Vagina (tissue), 2 donors: ENCODE measurements around the gene TMEM178A. TPM values are rescaled to one million over a fixed set of nuclear protein-coding genes. Genes with fewer than 3 reads are reported as not detected.
"Not testable (repeated sequence)": the region's sequence is repeated elsewhere in the genome, so short reads cannot be mapped to it uniquely, and the experiment has no call there.

Source experiments
- DNase-seq, 2 donors: peaks; one replicate each; pipeline ENCODE4 v3.0.0-alpha.2; 2017; ENCODE audit errors: extremely low spot score in 2 of 2
- H3K27ac ChIP-seq: fragments of 200-600 bp; sonication (generic); one replicate; pipeline ENCODE4 v1.5.1; 2019
- H3K27me3 ChIP-seq: fragments of 200-600 bp; sonication (generic); one replicate; pipeline ENCODE4 v1.5.1; 2019
- H3K36me3 ChIP-seq, 2 donors: fragments of 200-600 bp; sonication (generic); one replicate each; pipeline ENCODE4 v1.5.1; 2017 to 2019
- H3K4me1 ChIP-seq: fragments of 200-600 bp; sonication (generic); one replicate; pipeline ENCODE4 v1.5.1; 2019
- H3K4me3 ChIP-seq, 2 donors: fragments of 200-600 bp; sonication (generic); 1 replicate in 1 of 2; 2 replicates in 1 of 2; pipeline ENCODE4 v1.5.1; 2016 to 2019
- H3K9me3 ChIP-seq: fragments of 200-600 bp; sonication (generic); one replicate; pipeline ENCODE4 v1.5.1; 2019
- CTCF ChIP-seq, 3 experiments: fragments of 450-650 bp in 2 of 3; fragments of 200-600 bp in 1 of 3; sonication (generic) in 1 of 3; IDR thresholded peaks; one replicate each; pipeline ENCODE4 v1.5.1; 2017 to 2019; ENCODE audit warnings: antibody characterized with exemption in 3 of 3, mild to moderate bottlenecking in 2 of 3, moderate library complexity in 2 of 3
- POLR2A ChIP-seq, 2 donors: fragments of 450-650 bp; IDR thresholded peaks; one replicate each; pipeline ENCODE4 v1.6.1; 2017; ENCODE audit warnings: antibody characterized with exemption in 2 of 2, mild to moderate bottlenecking in 2 of 2, moderate library complexity in 2 of 2
- POLR2AphosphoS5 ChIP-seq, 2 donors: sonication (generic); formaldehyde crosslinking; IDR thresholded peaks; one replicate each; pipeline ENCODE4 v1.9.0; 2017; ENCODE audit warnings: antibody characterized with exemption in 2 of 2, mild to moderate bottlenecking in 2 of 2, low read depth in 1 of 2; ENCODE audit not compliant: insufficient read depth in 1 of 2
- intact Hi-C: fragments of 100-400 bp; cut with DNase I; formaldehyde crosslinking; loops from one replicate; pipeline ENCODE4 v1.15.1; 2023
- total RNA-seq: library from RNA; depleted of rRNA; stranded (reverse); fragments of >200 nt; gene quantifications from one replicate; pipeline ENCODE4 v1.2.3, GENCODE V29; 2016

The TMEM178A gene
- total RNA-seq, 1 donor from 2014 or later: 2.0 TPM

GRCh38 chr2:39646267-39646666 is 19.4 kb upstream of the TMEM178A start:
- Histone ChIP-seq H3K27me3 (no peaks in the 10 kb centered on the region), H3K36me3 (no peaks in the 10 kb centered on the region), H3K27ac (no peak overlapping the region), H3K9me3 (no peaks in the 10 kb centered on the region), H3K4me3 (no peak overlapping the region), H3K4me1 (peaks cover 5% of the 10 kb centered on the region)
- DNase-seq: no peak
- TF ChIP-seq CTCF (IDR thresholded peaks at IDR 0.05) (no peak), POLR2AphosphoS5 (IDR thresholded peaks at IDR 0.05; ENCODE audit: insufficient read depth in 1 of 2, low read depth in 1 of 2) (no peak), POLR2A (IDR thresholded peaks at IDR 0.05) (no peak)
- intact Hi-C loops: no loop called here

- intact Hi-C loops: loop anchor here (1.0 kb wide), 1 partner anchor 9 kb away; no protein-coding TSS in a partner anchor
- H3K27ac ChIP-seq: no peak overlapping the region
- DNase-seq: no peak
- no peak overlapping the region for H3K4me3 ChIP-seq
- no peaks in the 10 kb centered on the region for H3K36me3 ChIP-seq
- peaks cover 2% of the 10 kb centered on the region for H3K4me1 ChIP-seq
- no peaks in the 10 kb centered on the region for H3K9me3 ChIP-seq
- H3K27me3 ChIP-seq: no peaks in the 10 kb centered on the region
- no peak for TF ChIP-seq POLR2A (IDR thresholded peaks at IDR 0.05)
- TF ChIP-seq CTCF (IDR thresholded peaks at IDR 0.05): no peak
- no peak for TF ChIP-seq POLR2AphosphoS5 (IDR thresholded peaks at IDR 0.05; ENCODE audit: insufficient read depth in 1 of 2, low read depth in 1 of 2)
These were observed 18.5 kb upstream of the TMEM178A start for GRCh38 chr2:39647104-39647765.

- H3K36me3 ChIP-seq: no peaks in the 10 kb centered on the region
- H3K4me3 ChIP-seq: no peak overlapping the region
- H3K27ac ChIP-seq: no peak overlapping the region
- TF ChIP-seq POLR2A (IDR thresholded peaks at IDR 0.05) (no peak), CTCF (IDR thresholded peaks at IDR 0.05) (no peak), POLR2AphosphoS5 (IDR thresholded peaks at IDR 0.05; ENCODE audit: insufficient read depth in 1 of 2, low read depth in 1 of 2) (no peak)
- H3K27me3 ChIP-seq: no peaks in the 10 kb centered on the region
- intact Hi-C loops: no loop called here
- no peaks in the 10 kb centered on the region for H3K9me3 ChIP-seq
- no peak for DNase-seq
- H3K4me1 ChIP-seq: no peaks in the 10 kb centered on the region
These were observed 17.1 kb upstream of the TMEM178A start for GRCh38 chr2:39648580-39648979.

GRCh38 chr2:39649511-39649910 is 16.2 kb upstream of the TMEM178A start:
- Histone ChIP-seq H3K4me3 (no peak overlapping the region), H3K4me1 (no peaks in the 10 kb centered on the region), H3K9me3 (no peaks in the 10 kb centered on the region), H3K36me3 (no peaks in the 10 kb centered on the region), H3K27ac (no peak overlapping the region), H3K27me3 (no peaks in the 10 kb centered on the region)
- DNase-seq: no peak
- intact Hi-C loops: no loop called here
- no peak for TF ChIP-seq CTCF (IDR thresholded peaks at IDR 0.05)
- no peak for TF ChIP-seq POLR2AphosphoS5 (IDR thresholded peaks at IDR 0.05; ENCODE audit: insufficient read depth in 1 of 2, low read depth in 1 of 2)
- TF ChIP-seq POLR2A (IDR thresholded peaks at IDR 0.05): no peak

- no peak overlapping the region for H3K27ac ChIP-seq
- no peaks in the 10 kb centered on the region for H3K4me1 ChIP-seq
- H3K36me3 ChIP-seq: no peaks in the 10 kb centered on the region
- intact Hi-C loops: loop anchor here (10.0 kb wide), 1 partner anchor 1394 kb away; no protein-coding TSS in a partner anchor
- no peaks in the 10 kb centered on the region for H3K27me3 ChIP-seq
- no peak for DNase-seq
- no peak overlapping the region for H3K4me3 ChIP-seq
- no peak for TF ChIP-seq POLR2AphosphoS5 (IDR thresholded peaks at IDR 0.05; ENCODE audit: insufficient read depth in 1 of 2, low read depth in 1 of 2)
- TF ChIP-seq CTCF (IDR thresholded peaks at IDR 0.05): no peak
- TF ChIP-seq POLR2A (IDR thresholded peaks at IDR 0.05): no peak
- no peaks in the 10 kb centered on the region for H3K9me3 ChIP-seq
These were observed 15.2 kb upstream of the TMEM178A start for GRCh38 chr2:39650468-39650867.

GRCh38 chr2:39656215-39656614 is 9.5 kb upstream of the TMEM178A start:
- intact Hi-C loops: loop anchor here (10.0 kb wide), 1 partner anchor 1389 kb away; no protein-coding TSS in a partner anchor

More at GRCh38 chr2:39656215-39656614, 9.5 kb upstream of the TMEM178A start:
- not testable (repeated sequence) for H3K9me3 ChIP-seq, DNase-seq, H3K27me3 ChIP-seq, H3K4me3 ChIP-seq, H3K27ac ChIP-seq, H3K36me3 ChIP-seq, H3K4me1 ChIP-seq
